PC-9 (cell line): ENCODE measurements around the gene GPX4. TPM values are rescaled to one million over a fixed set of nuclear protein-coding genes. Genes with fewer than 3 reads are reported as not detected.
A peak's percentile ranks its signal among the peaks of the same experiment; 100 is the strongest.

Source experiments
- BruUV-seq: library from RNA; stranded (reverse); fragments of 400-500 nt; replicated peaks from 2 replicates; lab custom pipeline; 2021; lab: Mats Ljungman, UMichigan
- CTCF ChIA-PET: fragments of 300-600 bp; sonication (Branson Sonifier 250); formaldehyde crosslinking; loops from one replicate; lab custom pipeline; 2022; ENCODE audit warnings: antibody characterized with exemption; lab: Charles Lee
- POLR2A ChIA-PET: fragments of 300-600 bp; sonication (Branson Sonifier 250); formaldehyde crosslinking; loops from one replicate; lab custom pipeline; 2022; ENCODE audit warnings: antibody characterized with exemption; ENCODE audit not compliant: unreplicated experiment; lab: Charles Lee
- DNase-seq, 2 experiments: peaks; one replicate each; pipeline versions ENCODE4 v3.0.0 to v3.0.0-alpha.2; 2015 to 2022; ENCODE audit warnings: mixed read lengths in 1 of 2
- H2AFZ ChIP-seq: fragments of 200-600 bp; sonication (generic); 2 replicates; pipeline ENCODE4 v1.8.1; 2017; ENCODE audit warnings: antibody characterized with exemption
- H3F3A ChIP-seq: fragments of 200-600 bp; sonication (generic); 2 replicates; pipeline ENCODE4 v1.8.1; 2017; ENCODE audit warnings: antibody characterized with exemption, mild to moderate bottlenecking, low read depth; ENCODE audit not compliant: insufficient read depth
- H3K27ac ChIP-seq: fragments of 200-600 bp; sonication (generic); 2 replicates; pipeline ENCODE4 v1.6.1; 2016; ENCODE audit warnings: mixed run types
- H3K27me3 ChIP-seq: fragments of 200-600 bp; sonication (generic); 2 replicates; pipeline ENCODE4 v1.6.1; 2016; ENCODE audit warnings: low read depth, mixed run types; ENCODE audit not compliant: insufficient read depth
- H3K36me3 ChIP-seq: fragments of 200-600 bp; sonication (generic); 2 replicates; pipeline ENCODE4 v1.6.1; 2016; ENCODE audit warnings: low read depth, mixed run types
- H3K4me1 ChIP-seq: fragments of 200-600 bp; sonication (generic); replicated peaks from 2 replicates; pipeline ENCODE4 v1.6.1; 2016; ENCODE audit warnings: mixed run types; ENCODE audit not compliant: insufficient read depth
- H3K4me2 ChIP-seq: fragments of 200-600 bp; sonication (generic); 2 replicates; pipeline ENCODE4 v1.6.1; 2017; ENCODE audit warnings: mixed run types
- H3K4me3 ChIP-seq: fragments of 200-600 bp; sonication (generic); 2 replicates; pipeline ENCODE4 v1.6.1; 2016; ENCODE audit warnings: mixed run types
- H3K79me2 ChIP-seq: fragments of 200-600 bp; sonication (generic); 2 replicates; pipeline ENCODE4 v1.6.1; 2017; ENCODE audit warnings: low read depth, mixed run types
- H3K9me2 ChIP-seq: fragments of 200-600 bp; sonication (generic); 2 replicates; pipeline ENCODE4 v1.8.1; 2017; ENCODE audit warnings: mild to moderate bottlenecking; ENCODE audit not compliant: insufficient read depth
- H3K9me3 ChIP-seq: fragments of 200-600 bp; sonication (generic); 2 replicates; pipeline ENCODE4 v1.8.1; 2016; ENCODE audit warnings: low read depth; ENCODE audit not compliant: insufficient read depth
- H4K20me1 ChIP-seq: fragments of 200-600 bp; sonication (generic); 2 replicates; pipeline ENCODE4 v1.8.1; 2017; ENCODE audit not compliant: insufficient read depth
- CTCF ChIP-seq: fragments of 200-600 bp; sonication (generic); conservative IDR thresholded peaks from 2 replicates; pipeline ENCODE4 v1.6.1; 2017; ENCODE audit warnings: mixed run types, antibody characterized with exemption, mild to moderate bottlenecking, moderate library complexity
- EZH2 ChIP-seq: fragments of 200-600 bp; sonication (generic); IDR thresholded peaks from 2 replicates; pipeline ENCODE4 v1.8.0; 2017; ENCODE audit warnings: antibody characterized with exemption, low read depth
- intact Hi-C: fragments of 100-400 bp; cut with micrococcal nuclease; formaldehyde crosslinking; loops from one replicate; pipeline ENCODE4 v1.10.0; 2022; ENCODE audit not compliant: unreplicated experiment
- total RNA-seq: library from RNA; stranded (reverse); gene quantifications from 2 replicates; pipeline ENCODE4 v1.2.3, GENCODE V29; 2021

Gene GPX4
- total RNA-seq, 1 experiment from 2014 or later: 465 TPM

- BruUV-seq: no TSS peak
- ChIA-PET CTCF (interaction anchor here (0.6 kb wide), 1 partner anchor 107 kb away, joined by 3 read pairs; no protein-coding TSS in a partner anchor), POLR2A (no interaction called here)
- H3K27me3 ChIP-seq: no peaks in the 10 kb centered on the region
- no peaks in the 10 kb centered on the region for H3K9me2 ChIP-seq
- H3K9me3 ChIP-seq: no peaks in the 10 kb centered on the region
- H3K79me2 ChIP-seq: peaks cover 1% of the 10 kb centered on the region; the same call in 1 of the 2 replicates
- intact Hi-C loops: no loop called here
- H2AFZ ChIP-seq: no peak overlapping the region
- H3K27ac ChIP-seq: no peak overlapping the region
- H3K4me3 ChIP-seq: no peak overlapping the region
- no peaks in the 10 kb centered on the region for H3K36me3 ChIP-seq
- DNase-seq: peak in 1 of 2 experiments; percentile 38
- TF ChIP-seq EZH2: no peak
- no peak for TF ChIP-seq CTCF
- H3K4me2 ChIP-seq: no peak overlapping the region
- H4K20me1 ChIP-seq: peaks cover 28% of the 10 kb centered on the region
- H3F3A ChIP-seq: peaks cover 63% of the 10 kb centered on the region
- H3K4me1 ChIP-seq: peaks cover 22% of the 10 kb centered on the region
These were observed 7.2 kb downstream of the GPX4 start for GRCh38 chr19:1110809-1111640.

GRCh38 chr19:1111641-1112267, 8.0 kb downstream of the GPX4 start:
- intact Hi-C loops: no loop called here
- Histone ChIP-seq H3K4me1 (peaks cover 15% of the 10 kb centered on the region; the same call in 1 of the 2 replicates), H3K36me3 (no peaks in the 10 kb centered on the region), H3K4me3 (no peak overlapping the region), H3K27ac (no peak overlapping the region), H3K4me2 (no peak overlapping the region), H4K20me1 (peaks cover 21% of the 10 kb centered on the region), H3K27me3 (no peaks in the 10 kb centered on the region), H3F3A (peaks cover 63% of the 10 kb centered on the region; the same call in 1 of the 2 replicates), H3K79me2 (no peaks in the 10 kb centered on the region), H3K9me2 (no peaks in the 10 kb centered on the region), H3K9me3 (no peaks in the 10 kb centered on the region), H2AFZ (no peak overlapping the region)
- ChIA-PET POLR2A (interaction anchor here (0.6 kb wide), 1 partner anchor 64 kb away, joined by 7 read pairs; no protein-coding TSS in a partner anchor), CTCF (no interaction called here)
- no peak for DNase-seq
- TF ChIP-seq EZH2: no peak
- TF ChIP-seq CTCF: no peak
- no TSS peak for BruUV-seq

GRCh38 chr19:1112268-1113029, 8.7 kb downstream of the GPX4 start:
- no peak overlapping the region for H3K4me2 ChIP-seq
- no peaks in the 10 kb centered on the region for H3K79me2 ChIP-seq
- ChIA-PET CTCF (no interaction called here), POLR2A (interaction anchor here (0.6 kb wide), 1 partner anchor 65 kb away, joined by 7 read pairs; no protein-coding TSS in a partner anchor)
- no peak overlapping the region for H3K4me3 ChIP-seq
- no peak for DNase-seq
- no TSS peak for BruUV-seq
- peaks cover 10% of the 10 kb centered on the region; the same call in 1 of the 2 replicates for H3K4me1 ChIP-seq
- H3F3A ChIP-seq: peaks cover 56% of the 10 kb centered on the region; the same call in 1 of the 2 replicates
- TF ChIP-seq EZH2 (no peak), CTCF (no peak)
- no peak overlapping the region for H3K27ac ChIP-seq
- no peaks in the 10 kb centered on the region for H3K9me3 ChIP-seq
- intact Hi-C loops: no loop called here
- H4K20me1 ChIP-seq: peaks cover 14% of the 10 kb centered on the region
- H3K36me3 ChIP-seq: no peaks in the 10 kb centered on the region
- H2AFZ ChIP-seq: no peak overlapping the region
- no peaks in the 10 kb centered on the region for H3K9me2 ChIP-seq
- no peaks in the 10 kb centered on the region for H3K27me3 ChIP-seq
